ENCODE data around the gene MTG1.

- no peak for TF ChIP-seq CTCF (IDR thresholded peaks at IDR 0.05; ENCODE audit: low read depth, low read length)
- no peak for TF ChIP-seq EZH2phosphoT487 (IDR thresholded peaks at IDR 0.05; ENCODE audit: low read depth)
These were observed 35.0 kb upstream of the MTG1 start for GRCh38 chr10:133358925-133359310.
